Mucosa of stomach (tissue), 1 donor: Measurements from ENCODE around the gene PPM1G.
"Not testable (repeated sequence)": the region's sequence is repeated elsewhere in the genome, so short reads cannot be mapped to it uniquely, and the experiment has no call there.

ENCODE experiments used
- H3K27me3 ChIP-seq: one replicate; pipeline ENCODE4 v1.7.0; 2013; ENCODE audit warnings: mild to moderate bottlenecking, low read length; ENCODE audit not compliant: control insufficient read depth, insufficient read depth
- H3K36me3 ChIP-seq: one replicate; pipeline ENCODE4 v1.7.0; 2013; ENCODE audit warnings: low read length; ENCODE audit not compliant: control insufficient read depth, insufficient read depth
- H3K4me1 ChIP-seq: one replicate; pipeline ENCODE4 v1.7.0; 2013; ENCODE audit warnings: mild to moderate bottlenecking, low read length; ENCODE audit not compliant: control insufficient read depth, insufficient read depth
- H3K4me3 ChIP-seq: one replicate; pipeline ENCODE4 v1.7.0; 2013; ENCODE audit warnings: low read length
- H3K9ac ChIP-seq: one replicate; pipeline ENCODE4 v1.7.0; 2013; ENCODE audit warnings: mild to moderate bottlenecking, low read length, moderate library complexity
- H3K9me3 ChIP-seq: one replicate; pipeline ENCODE4 v1.7.0; 2013; ENCODE audit warnings: mild to moderate bottlenecking, low read length, moderate library complexity; ENCODE audit not compliant: control insufficient read depth
- donor health status: Pancreatic carcinoma.

Gene PPM1G

DNA sequence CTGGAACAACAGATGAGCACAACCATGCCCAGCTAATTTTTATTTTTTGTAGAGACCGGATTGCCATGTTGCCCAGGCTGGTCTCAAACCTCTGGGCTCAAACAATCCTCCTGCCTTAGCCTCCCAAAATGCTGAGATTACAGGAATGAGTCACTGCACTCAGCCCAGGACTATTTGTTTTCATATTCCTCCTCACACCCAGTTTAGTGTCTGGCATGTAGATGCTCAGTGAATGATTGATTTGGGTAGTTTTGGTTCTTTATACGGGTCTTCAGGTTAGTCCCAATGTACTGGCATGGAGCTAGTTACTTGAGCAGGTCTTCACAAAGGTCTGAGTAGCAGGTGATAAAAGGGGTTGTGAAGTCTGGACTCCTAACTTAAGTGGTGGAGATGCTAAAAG is 45.5 kb downstream of the PPM1G start:
- peaks cover 3% of the 10 kb centered on the region for H3K4me1 ChIP-seq
- peaks cover 19% of the 10 kb centered on the region for H3K36me3 ChIP-seq
- H3K9ac ChIP-seq, result no peak overlapping the region
- H3K27me3 ChIP-seq, result no peaks in the 10 kb centered on the region
- no peak overlapping the region for H3K4me3 ChIP-seq
- no peaks in the 10 kb centered on the region for H3K9me3 ChIP-seq

DNA sequence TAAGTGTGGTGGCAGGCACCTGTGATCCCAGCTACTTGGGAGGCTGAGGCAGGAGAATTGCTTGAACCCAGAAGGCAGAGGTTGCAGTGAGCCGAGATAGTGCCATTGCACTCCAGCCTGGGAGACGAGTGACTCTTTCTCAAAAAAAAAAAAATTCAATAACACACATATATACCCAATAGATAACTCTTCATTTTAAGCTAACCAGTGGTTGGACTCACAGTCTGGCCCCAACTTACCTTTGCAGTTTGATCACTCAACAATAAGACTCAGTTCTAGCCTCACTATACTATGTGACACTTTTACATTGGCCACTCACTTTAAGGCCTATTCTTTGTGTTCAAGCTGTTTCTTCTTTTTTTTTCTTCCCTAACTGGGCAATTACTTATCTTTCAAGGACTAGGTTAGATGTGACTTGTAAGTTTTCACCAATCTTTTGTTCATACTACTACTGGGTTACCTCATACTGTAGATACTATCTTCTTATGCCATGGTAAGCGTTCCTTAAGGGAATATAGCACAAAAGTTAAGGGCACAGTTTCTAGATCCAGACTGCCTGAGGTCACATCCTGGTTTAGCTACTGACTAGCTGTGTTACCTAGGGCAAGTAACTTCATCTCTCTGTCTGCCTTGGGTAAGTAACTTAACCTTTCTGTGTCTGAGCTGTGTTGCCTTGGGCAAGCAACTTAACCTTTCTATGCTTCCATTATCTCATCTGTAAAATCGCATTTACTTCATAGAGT is 46.5 kb downstream of the PPM1G start:
- Histone ChIP-seq H3K9me3 (no peaks in the 10 kb centered on the region), H3K4me3 (no peak overlapping the region), H3K36me3 (peaks cover 16% of the 10 kb centered on the region), H3K4me1 (peaks cover under 1% of the 10 kb centered on the region), H3K27me3 (no peaks in the 10 kb centered on the region), H3K9ac (no peak overlapping the region)

DNA sequence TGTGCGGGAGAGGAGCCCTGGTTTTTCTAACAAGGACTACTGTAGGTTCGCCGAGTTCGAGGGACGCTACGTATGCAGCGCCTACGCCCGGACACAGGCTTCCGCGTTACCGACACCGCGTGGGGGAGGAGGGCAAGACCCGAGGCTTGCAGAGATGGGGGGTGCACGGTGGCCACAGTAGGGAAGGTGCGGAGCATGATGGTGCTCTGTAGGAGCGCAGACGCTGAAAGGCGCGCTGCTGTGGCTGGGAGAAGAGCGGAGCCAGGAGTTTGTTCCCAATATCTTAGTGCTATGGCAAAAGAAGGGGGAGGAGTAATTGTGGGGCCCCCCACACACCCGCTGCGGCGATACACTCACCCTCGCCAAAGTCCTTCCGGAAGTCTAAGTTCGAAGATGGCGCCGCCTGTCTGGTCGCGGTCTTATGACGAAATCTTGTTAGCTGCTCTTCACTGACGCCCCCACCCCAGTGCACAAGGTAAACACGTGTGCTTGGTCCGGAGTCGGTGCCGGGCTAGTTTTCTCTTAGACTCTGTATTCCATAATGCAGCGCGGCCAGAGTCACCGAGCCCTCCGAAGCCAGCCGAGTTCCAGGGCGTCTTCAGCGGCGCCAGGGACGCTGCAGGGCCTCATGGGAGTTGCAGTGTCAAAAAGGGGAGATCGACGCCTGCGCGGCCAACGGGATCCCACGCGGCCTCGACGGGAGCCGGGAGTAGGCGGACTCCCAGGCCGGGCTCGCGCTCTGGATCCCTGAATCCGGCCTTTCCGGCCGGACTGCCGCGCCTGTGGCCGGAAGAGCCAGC is 52.8 kb downstream of the PPM1G start, which contains the start of gene GTF3C2:
TSS of gene GTF3C2 (minus strand) at position 383 of the 800 bp plus-strand sequence. CDS start 13,210 bp downstream, outside the sequence.
- H3K9me3 ChIP-seq, result no peaks in the 10 kb centered on the region
- no peaks in the 10 kb centered on the region for H3K27me3 ChIP-seq
- H3K4me1 ChIP-seq, result peaks cover 15% of the 10 kb centered on the region
- H3K9ac ChIP-seq, result peak within 1 kb of the TSS; percentile 77
- H3K4me3 ChIP-seq, result peak within 1 kb of the TSS; percentile 78
- no peaks in the 10 kb centered on the region for H3K36me3 ChIP-seq

DNA sequence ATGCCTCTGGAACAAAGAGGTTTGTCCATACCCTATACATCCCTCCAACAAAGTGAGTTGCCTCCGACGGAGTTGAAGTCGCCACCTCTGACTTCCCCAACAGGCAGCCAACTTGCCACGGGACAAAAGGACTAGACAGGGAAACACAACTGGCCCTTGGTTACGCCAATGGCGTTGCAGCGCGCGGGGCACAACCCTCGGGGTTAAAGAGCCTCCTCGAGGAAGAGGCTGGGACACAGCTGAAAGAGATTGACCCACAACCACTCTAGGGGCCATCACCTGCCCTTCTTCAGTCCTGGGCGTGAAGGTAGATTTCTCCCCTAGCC is 53.4 kb downstream of the PPM1G start:
- peak overlapping the region; percentile 78 for H3K4me3 ChIP-seq
- no peaks in the 10 kb centered on the region for H3K36me3 ChIP-seq
- peak overlapping the region; percentile 77 for H3K9ac ChIP-seq
- no peaks in the 10 kb centered on the region for H3K9me3 ChIP-seq
- H3K27me3 ChIP-seq, result no peaks in the 10 kb centered on the region
- H3K4me1 ChIP-seq, result peaks cover 15% of the 10 kb centered on the region

DNA sequence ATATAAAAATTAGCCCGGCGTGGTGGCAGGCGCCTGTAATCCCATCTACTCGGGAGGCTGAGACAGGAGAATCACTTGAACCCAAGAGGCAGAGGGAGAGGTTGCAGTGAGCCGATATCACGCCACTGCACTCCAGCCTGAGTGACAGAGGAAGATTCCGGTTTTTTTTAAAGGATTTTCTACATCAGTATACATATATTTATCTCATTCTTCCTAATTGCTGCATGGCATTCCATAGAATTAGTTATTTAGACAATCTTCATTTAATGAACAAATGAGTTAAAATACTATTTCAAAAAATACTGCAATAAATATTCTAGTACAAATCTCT is 54.8 kb downstream of the PPM1G start:
- Histone ChIP-seq H3K9ac (no peak overlapping the region), H3K27me3 (no peaks in the 10 kb centered on the region), H3K9me3 (no peaks in the 10 kb centered on the region), H3K4me3 (no peak overlapping the region), H3K36me3 (no peaks in the 10 kb centered on the region), H3K4me1 (peaks cover 15% of the 10 kb centered on the region)

DNA sequence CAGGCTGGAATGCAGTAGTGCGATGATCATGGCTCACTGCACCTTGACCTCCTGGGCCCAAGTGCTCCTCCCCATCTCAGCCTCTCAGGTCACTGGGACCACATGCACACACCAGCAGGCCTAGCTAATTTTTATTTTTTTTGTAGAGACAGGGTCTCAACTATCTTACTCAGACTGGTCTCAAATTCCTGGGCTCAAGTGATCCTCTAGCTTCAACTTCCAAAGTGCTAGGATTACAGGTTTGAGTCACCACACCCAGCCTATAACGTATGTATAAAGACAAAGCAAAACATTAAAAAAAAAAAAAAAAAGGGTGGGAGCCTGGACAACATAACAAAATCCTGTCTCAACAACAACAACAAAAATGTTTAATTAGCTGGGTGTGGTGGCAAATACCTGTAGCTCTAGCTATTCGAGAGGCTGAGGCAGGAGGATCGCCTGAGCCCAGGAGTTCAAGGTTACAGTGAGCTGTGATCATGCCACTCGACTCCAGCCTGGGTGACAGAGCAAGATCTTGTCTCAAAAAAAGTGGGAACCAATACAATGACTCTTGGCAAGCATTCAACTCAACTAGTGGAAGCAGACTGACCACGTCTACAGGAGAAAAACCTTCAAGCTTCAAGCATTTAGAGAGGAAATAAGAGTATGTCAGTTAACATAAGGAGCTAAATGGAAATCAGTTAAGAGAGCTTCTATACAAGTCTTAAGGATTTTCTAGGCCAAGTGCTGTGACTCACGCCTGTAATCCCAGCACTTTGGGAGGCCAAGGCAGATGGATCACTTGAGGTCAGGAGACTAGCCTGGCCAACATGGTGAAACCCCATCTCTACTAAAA is 55.4 kb downstream of the PPM1G start:
- peaks cover 15% of the 10 kb centered on the region for H3K4me1 ChIP-seq
- no peak overlapping the region for H3K9ac ChIP-seq
- no peak overlapping the region for H3K4me3 ChIP-seq
- no peaks in the 10 kb centered on the region for H3K9me3 ChIP-seq
- H3K27me3 ChIP-seq, result no peaks in the 10 kb centered on the region
- H3K36me3 ChIP-seq, result no peaks in the 10 kb centered on the region

DNA sequence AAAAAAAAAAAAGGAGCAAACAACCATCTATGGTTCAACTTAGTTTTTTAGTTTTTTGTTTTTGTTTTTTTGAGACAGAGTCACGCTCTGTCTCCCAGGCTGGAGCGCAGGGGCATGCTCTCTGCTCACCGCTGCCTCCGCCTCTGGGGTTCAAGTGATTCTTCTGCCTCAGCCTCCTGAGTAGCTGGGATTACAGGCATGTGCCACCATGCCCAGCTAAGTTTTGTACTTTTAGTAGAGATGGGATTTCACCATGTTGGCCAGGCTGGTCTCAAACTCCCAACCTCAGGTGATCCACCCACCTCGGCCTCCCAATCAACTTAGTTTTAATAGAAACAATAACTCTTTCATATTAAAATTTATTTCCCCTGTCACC is 56.0 kb downstream of the PPM1G start:
- not testable (repeated sequence) for H3K9me3 ChIP-seq, H3K4me3 ChIP-seq, H3K27me3 ChIP-seq, H3K36me3 ChIP-seq, H3K9ac ChIP-seq
- peaks cover 15% of the 10 kb centered on the region for H3K4me1 ChIP-seq

DNA sequence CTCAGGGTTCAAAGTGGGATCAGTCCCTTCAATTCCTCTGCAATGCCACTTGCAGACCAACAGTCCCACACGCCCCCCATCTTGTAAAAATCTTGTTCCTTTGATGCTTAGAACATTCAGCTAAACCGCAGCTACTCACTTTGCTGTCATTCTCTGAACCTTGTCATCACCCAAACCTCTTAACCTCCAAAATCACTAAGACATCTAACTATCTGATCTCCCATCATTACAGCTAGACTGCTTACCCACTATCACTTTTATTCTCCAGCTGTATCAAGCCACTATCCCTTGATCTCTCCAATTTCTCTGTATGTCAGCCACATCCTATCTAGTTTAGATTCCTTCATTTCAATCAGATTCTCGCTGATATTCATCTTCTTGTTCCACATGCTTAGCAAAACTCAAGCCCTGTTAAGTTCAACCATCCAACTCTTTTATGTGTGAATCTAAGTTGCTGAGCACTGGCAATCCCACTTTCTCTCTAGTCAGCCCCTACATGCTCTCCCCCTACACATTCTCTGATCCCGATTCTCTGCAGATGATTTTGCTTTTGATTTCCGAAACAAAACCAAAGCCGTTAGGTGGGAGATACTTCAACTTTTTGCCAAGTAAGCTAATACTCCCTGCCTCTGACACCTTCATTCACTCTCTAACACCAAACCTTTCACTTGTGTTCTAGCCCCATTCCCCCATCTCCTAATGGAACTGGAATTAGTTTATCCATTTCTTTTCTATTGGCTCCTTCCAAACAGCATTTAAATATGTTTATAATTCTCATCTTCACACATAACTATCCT is 57.4 kb downstream of the PPM1G start:
- H3K9ac ChIP-seq, result no peak overlapping the region
- H3K36me3 ChIP-seq, result no peaks in the 10 kb centered on the region
- no peaks in the 10 kb centered on the region for H3K27me3 ChIP-seq
- H3K4me1 ChIP-seq, result peaks cover 11% of the 10 kb centered on the region
- no peak overlapping the region for H3K4me3 ChIP-seq
- H3K9me3 ChIP-seq, result no peaks in the 10 kb centered on the region

DNA sequence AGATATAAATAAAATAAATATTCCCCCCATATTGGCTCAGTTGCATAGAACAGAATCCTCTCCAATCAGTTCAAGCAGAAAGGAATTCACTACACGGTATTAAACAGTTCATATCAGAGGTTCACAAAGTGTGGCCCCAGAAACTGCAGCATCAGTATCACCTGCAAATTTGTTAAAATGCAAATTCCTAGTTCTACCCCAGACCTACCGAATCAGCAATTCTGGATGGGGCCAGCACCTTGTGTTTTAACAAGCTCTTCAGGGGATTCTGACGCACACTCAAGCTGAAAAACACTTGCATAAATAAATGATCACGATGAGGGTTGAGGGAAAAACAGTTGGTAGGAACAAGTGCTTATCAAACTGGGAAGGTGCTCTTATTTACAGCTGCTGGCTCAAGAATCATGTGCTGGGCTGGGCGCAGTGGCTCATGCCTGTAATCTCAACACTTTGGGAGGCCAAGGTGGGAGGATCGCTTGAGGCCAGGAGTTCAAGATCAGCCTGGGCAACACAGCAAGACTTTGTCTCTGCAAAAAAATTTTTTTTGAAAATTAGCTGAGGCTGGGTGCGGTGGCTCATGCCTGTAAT is 59.2 kb downstream of the PPM1G start:
- Histone ChIP-seq H3K36me3 (no peaks in the 10 kb centered on the region), H3K9me3 (no peaks in the 10 kb centered on the region), H3K27me3 (no peaks in the 10 kb centered on the region), H3K4me3 (no peak overlapping the region), H3K4me1 (peaks cover 11% of the 10 kb centered on the region), H3K9ac (no peak overlapping the region)

DNA sequence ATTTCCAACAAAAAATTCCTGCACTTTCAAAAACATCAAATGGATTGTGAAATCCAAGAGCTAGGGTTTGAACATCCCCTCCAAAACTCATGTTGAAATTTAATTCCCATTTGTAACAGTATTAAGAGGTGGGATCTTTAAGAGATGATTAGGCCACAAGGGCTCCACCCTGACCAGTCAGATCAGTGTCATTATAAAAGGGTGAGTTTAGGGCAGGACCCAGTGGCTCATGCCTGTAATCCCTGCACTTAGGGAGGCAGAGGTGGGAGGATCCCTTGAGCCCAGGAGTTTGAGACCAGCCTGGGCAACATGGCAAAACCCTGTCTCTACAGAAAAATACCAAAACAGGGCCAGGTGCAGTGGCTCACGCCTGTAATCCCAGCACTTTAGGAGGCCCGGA is 61.8 kb downstream of the PPM1G start:
- H3K4me3 ChIP-seq, result no peak overlapping the region
- H3K4me1 ChIP-seq, result no peaks in the 10 kb centered on the region
- no peaks in the 10 kb centered on the region for H3K9me3 ChIP-seq

DNA sequence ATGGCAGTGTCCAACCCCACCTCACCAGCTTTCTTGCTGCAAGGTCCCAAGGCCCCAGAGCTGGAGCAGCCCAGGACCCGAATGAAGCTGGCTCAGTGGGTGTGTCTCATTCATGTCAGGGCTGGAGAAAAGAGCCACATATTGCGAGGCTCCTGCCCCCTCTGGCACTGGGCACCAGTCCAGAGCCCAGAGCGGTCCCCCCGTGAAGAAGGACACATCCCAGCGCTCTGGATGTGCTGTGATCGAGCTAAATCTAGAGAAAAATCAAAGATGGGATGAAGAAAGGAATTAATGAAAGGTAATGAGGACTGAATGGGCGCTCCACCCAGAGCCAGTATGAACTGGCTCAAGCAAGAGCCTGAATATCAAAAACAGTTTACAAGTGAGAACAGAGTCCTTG is 73.2 kb downstream of the PPM1G start:
- H3K36me3 ChIP-seq, result peaks cover 24% of the 10 kb centered on the region
- no peak overlapping the region for H3K4me3 ChIP-seq
- no peaks in the 10 kb centered on the region for H3K4me1 ChIP-seq
- H3K9ac ChIP-seq, result no peak overlapping the region
- no peaks in the 10 kb centered on the region for H3K27me3 ChIP-seq
- no peaks in the 10 kb centered on the region for H3K9me3 ChIP-seq

More for the DNA sequence above, 61.8 kb downstream of the PPM1G start:
- H3K36me3 ChIP-seq, result no peaks in the 10 kb centered on the region
- no peak overlapping the region for H3K9ac ChIP-seq
- no peaks in the 10 kb centered on the region for H3K27me3 ChIP-seq
